Measurements from ENCODE around the gene LEMD2. TPM values are rescaled to one million over a fixed set of nuclear protein-coding genes. Genes with fewer than 3 reads are reported as not detected.
A peak's percentile ranks its signal among the peaks of the same experiment; 100 is the strongest.

The LEMD2 gene
- total and polyA plus RNA-seq, 9 of the 15 experiments (the other 6 are each of a cell fraction or from before 2014, with no cell fraction given): 0.32 to 46.3 (median 30.8) TPM

DNA sequence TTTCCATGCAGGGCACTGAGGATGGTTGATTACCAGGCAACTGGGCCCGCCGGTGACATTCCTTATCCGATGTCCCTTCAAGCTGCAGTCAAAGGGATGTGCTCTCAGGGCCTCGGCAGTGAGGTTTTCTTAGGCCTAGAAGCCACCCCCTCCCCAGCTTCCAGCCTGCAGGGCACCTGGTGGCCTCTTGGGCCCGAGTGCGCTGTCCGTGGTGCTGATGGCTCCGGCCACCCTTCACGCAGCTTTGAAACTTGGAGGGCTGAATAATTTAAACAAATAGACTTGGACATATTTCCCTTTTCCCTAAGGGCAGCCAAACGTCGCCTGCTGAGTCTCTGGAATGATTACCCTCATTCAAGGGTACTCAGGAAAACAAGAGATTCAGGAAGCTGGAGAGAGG lies 23.7 kb upstream of the LEMD2 start (continued):
- TF ChIP-seq, protein P1, sequence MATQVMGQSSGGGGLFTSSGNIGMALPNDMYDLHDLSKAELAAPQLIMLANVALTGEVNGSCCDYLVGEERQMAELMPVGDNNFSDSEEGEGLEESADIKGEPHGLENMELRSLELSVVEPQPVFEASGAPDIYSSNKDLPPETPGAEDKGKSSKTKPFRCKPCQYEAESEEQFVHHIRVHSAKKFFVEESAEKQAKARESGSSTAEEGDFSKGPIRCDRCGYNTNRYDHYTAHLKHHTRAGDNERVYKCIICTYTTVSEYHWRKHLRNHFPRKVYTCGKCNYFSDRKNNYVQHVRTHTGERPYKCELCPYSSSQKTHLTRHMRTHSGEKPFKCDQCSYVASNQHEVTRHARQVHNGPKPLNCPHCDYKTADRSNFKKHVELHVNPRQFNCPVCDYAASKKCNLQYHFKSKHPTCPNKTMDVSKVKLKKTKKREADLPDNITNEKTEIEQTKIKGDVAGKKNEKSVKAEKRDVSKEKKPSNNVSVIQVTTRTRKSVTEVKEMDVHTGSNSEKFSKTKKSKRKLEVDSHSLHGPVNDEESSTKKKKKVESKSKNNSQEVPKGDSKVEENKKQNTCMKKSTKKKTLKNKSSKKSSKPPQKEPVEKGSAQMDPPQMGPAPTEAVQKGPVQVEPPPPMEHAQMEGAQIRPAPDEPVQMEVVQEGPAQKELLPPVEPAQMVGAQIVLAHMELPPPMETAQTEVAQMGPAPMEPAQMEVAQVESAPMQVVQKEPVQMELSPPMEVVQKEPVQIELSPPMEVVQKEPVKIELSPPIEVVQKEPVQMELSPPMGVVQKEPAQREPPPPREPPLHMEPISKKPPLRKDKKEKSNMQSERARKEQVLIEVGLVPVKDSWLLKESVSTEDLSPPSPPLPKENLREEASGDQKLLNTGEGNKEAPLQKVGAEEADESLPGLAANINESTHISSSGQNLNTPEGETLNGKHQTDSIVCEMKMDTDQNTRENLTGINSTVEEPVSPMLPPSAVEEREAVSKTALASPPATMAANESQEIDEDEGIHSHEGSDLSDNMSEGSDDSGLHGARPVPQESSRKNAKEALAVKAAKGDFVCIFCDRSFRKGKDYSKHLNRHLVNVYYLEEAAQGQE (IDR thresholded peaks at IDR 0.05; ENCODE audit: borderline replicate concordance): peak; percentile 100
- TF ChIP-seq, protein P1 (CRISPR knock-in tag; IDR thresholded peaks at IDR 0.05; ENCODE audit: low read depth): peak; percentile 99
- TF ChIP-seq ZNF766 (CRISPR knock-in tag; conservative IDR thresholded peaks at IDR 0.05): peak; percentile 84
- TF ChIP-seq, protein P2, sequence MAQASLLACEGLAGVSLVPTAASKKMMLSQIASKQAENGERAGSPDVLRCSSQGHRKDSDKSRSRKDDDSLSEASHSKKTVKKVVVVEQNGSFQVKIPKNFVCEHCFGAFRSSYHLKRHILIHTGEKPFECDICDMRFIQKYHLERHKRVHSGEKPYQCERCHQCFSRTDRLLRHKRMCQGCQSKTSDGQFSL (CRISPR knock-in tag; IDR thresholded peaks at IDR 0.05): peak; percentile 66
- TF ChIP-seq, protein P2 (tag; IDR thresholded peaks at IDR 0.05): no peak
- TF ChIP-seq CBX3 (IDR thresholded peaks at IDR 0.05; ENCODE audit: borderline replicate concordance in 1 of 2, low read length in 2 of 2): 0 out of 3 replicates have a peak, but pooled peaks of 1 of the 2 experiments have one; percentile 40
- TF ChIP-seq, protein P3, sequence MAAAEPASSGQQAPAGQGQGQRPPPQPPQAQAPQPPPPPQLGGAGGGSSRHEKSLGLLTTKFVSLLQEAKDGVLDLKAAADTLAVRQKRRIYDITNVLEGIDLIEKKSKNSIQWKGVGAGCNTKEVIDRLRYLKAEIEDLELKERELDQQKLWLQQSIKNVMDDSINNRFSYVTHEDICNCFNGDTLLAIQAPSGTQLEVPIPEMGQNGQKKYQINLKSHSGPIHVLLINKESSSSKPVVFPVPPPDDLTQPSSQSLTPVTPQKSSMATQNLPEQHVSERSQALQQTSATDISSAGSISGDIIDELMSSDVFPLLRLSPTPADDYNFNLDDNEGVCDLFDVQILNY (CRISPR knock-in tag; IDR thresholded peaks at IDR 0.05): peak; percentile 74; the same call in 1 of the 2 replicates
- no peak for TF ChIP-seq ETS2 (tag; IDR thresholded peaks at IDR 0.05; ENCODE audit: borderline replicate concordance, poor library complexity, severe bottlenecking)
- TF ChIP-seq MIER1 (IDR thresholded peaks at IDR 0.05; ENCODE audit: low read depth): peak; percentile 97
- TF ChIP-seq HDAC1 (IDR thresholded peaks at IDR 0.05): 0 out of 4 replicates have a peak, but pooled peaks of 1 of the 2 experiments have one; percentile 13
- TF ChIP-seq, protein P4, sequence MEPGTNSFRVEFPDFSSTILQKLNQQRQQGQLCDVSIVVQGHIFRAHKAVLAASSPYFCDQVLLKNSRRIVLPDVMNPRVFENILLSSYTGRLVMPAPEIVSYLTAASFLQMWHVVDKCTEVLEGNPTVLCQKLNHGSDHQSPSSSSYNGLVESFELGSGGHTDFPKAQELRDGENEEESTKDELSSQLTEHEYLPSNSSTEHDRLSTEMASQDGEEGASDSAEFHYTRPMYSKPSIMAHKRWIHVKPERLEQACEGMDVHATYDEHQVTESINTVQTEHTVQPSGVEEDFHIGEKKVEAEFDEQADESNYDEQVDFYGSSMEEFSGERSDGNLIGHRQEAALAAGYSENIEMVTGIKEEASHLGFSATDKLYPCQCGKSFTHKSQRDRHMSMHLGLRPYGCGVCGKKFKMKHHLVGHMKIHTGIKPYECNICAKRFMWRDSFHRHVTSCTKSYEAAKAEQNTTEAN (CRISPR knock-in tag; IDR thresholded peaks at IDR 0.05): 0 out of 2 replicates have a peak, but pooled peaks have one; percentile 50
- peak in 1 of 2 experiments; percentile 69; a peak in 2 of 4 replicates for TF ChIP-seq RCOR1 (IDR thresholded peaks at IDR 0.05; ENCODE audit: borderline replicate concordance in 1 of 2, low read depth in 2 of 2, low read length in 2 of 2)
- TF ChIP-seq E2F3 (CRISPR knock-in tag; IDR thresholded peaks at IDR 0.05): no peak
- peak in 1 of 2 experiments; percentile 73; a peak in 1 of 4 replicates for TF ChIP-seq SRF (CRISPR knock-in tag; IDR thresholded peaks at IDR 0.05)
- 0 out of 2 replicates have a peak, but pooled peaks have one; percentile 25 for TF ChIP-seq NFXL1 (CRISPR knock-in tag; IDR thresholded peaks at IDR 0.05)
- no peak for TF ChIP-seq ZZZ3 (IDR thresholded peaks at IDR 0.05)

All from K562 (cell line).